BLaER1 (cell line): ENCODE data around the gene AUTS2.

ENCODE experiments used
- H3K27ac ChIP-seq: shearing (Covaris generic); formaldehyde crosslinking; 2 replicates; pipeline ENCODE4 v1.8.1; 2022
- H3K27me3 ChIP-seq: shearing (Covaris generic); formaldehyde crosslinking; 2 replicates; pipeline ENCODE4 v1.8.1; 2022
- H3K36me3 ChIP-seq: shearing (Covaris generic); formaldehyde crosslinking; 2 replicates; pipeline ENCODE4 v1.8.1; 2022
- H3K4me1 ChIP-seq: shearing (Covaris generic); formaldehyde crosslinking; 2 replicates; pipeline ENCODE4 v1.8.1; 2022
- H3K4me2 ChIP-seq: shearing (Covaris generic); formaldehyde crosslinking; 2 replicates; pipeline ENCODE4 v1.8.1; 2022
- H3K4me3 ChIP-seq: shearing (Covaris generic); formaldehyde crosslinking; 2 replicates; pipeline ENCODE4 v1.8.1; 2022
- H3K9ac ChIP-seq: shearing (Covaris generic); formaldehyde crosslinking; 2 replicates; pipeline ENCODE4 v1.8.1; 2022
- H3K9me3 ChIP-seq: shearing (Covaris generic); formaldehyde crosslinking; 2 replicates; pipeline ENCODE4 v1.8.1; 2022
- H4K20me1 ChIP-seq: shearing (Covaris generic); formaldehyde crosslinking; 2 replicates; pipeline ENCODE4 v1.8.1; 2022
- Cebpa-rat ChIP-seq: shearing (Covaris generic); IDR thresholded peaks from 2 replicates; pipeline ENCODE4 v1.8.1; 2022

Gene AUTS2

DNA sequence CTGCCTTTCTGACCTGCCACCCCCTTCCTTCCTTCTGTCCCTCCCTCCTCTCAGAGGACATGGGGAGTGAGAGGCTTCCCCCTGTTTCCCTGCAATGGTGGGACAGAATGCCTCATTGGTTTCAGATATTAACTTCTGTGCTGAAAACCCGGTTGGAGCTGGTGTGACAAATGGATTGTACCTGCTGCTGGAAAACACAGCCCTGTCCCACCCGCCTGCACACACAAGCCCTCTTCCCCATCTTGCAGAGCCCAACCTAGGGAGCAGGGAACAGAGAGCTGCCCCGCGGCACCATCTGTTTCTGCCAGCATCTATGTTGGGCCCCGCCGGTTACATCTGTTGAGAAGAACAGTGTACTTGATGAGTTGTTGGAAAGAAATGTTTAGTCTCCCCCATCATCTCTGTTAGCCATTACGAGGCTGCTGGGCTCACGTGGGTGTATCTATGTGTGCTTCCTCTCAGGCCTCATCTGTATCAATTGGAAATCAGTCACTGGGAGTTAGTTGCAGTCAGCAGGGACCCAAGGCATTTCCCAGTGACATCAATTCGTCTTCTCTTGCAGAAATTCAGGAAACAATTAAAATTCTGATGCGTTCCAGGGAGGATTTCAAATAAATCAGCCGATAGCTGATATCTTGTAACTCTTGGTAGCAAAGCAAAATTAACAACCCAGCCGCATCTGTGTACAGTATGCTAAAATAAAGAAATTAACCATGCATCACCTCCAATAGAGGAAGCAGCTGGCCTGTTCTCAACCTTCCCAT, 808.1 kb downstream of the AUTS2 start:
- H3K27ac ChIP-seq: peak overlapping the region; percentile 83

DNA sequence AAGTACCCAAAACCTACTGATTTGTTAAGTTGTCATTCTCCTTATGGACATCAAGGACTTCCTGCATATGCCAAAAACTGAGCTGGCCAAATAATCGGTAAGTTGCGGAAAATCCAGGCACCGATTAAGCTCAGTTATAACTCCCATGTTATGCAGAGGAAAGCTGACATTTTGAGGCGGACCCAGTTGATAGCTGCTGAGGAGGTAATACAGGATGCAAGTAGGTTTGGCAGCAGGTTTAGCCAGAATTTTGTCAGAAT, 808.6 kb downstream of the AUTS2 start:
- no peak for TF ChIP-seq Cebpa-rat
- Histone ChIP-seq H3K36me3 (no peaks in the 10 kb centered on the region), H3K27ac (peak overlapping the region; percentile 83), H3K9ac (0 out of 2 replicates have a peak overlapping the region, but pooled peaks have one; percentile 17), H3K4me3 (0 out of 2 replicates have a peak overlapping the region, but pooled peaks have one; percentile 48), H3K27me3 (no peaks in the 10 kb centered on the region), H4K20me1 (no peaks in the 10 kb centered on the region; the same call in 1 of the 2 replicates), H3K9me3 (no peaks in the 10 kb centered on the region), H3K4me2 (peak overlapping the region; percentile 78), H3K4me1 (peaks cover 86% of the 10 kb centered on the region)

More for the DNA sequence above, 808.1 kb downstream of the AUTS2 start:
- no peaks in the 10 kb centered on the region for H3K36me3 ChIP-seq
- no peaks in the 10 kb centered on the region for H3K9me3 ChIP-seq
- H3K4me1 ChIP-seq: peaks cover 89% of the 10 kb centered on the region
- peak overlapping the region; percentile 17; the same call in 1 of the 2 replicates for H3K9ac ChIP-seq
- peak overlapping the region; percentile 48 for H3K4me3 ChIP-seq
- peak overlapping the region; percentile 78 for H3K4me2 ChIP-seq
- H3K27me3 ChIP-seq: no peaks in the 10 kb centered on the region
- TF ChIP-seq Cebpa-rat: no peak
- H4K20me1 ChIP-seq: no peaks in the 10 kb centered on the region; the same call in 1 of the 2 replicates

DNA sequence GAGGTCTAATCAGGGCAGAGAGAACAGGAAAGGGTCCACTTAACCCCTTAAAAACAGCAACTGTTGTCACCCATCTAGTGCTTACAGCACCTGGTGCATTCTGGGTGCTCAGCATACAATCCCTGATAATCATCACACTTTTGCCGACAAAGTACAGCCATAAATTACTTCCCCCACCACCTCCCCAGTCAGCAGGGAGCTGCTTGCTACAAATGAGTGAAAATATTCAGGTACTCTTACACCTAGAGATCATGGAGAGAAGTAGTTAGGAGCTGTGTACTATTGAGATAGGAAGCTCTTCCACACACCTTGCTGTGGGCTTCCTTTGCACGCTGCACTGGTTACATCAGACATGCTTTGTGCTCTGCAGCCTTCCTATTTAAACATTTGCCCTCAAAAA, 810.2 kb downstream of the AUTS2 start:
- Histone ChIP-seq H3K4me2 (peak overlapping the region; percentile 78), H4K20me1 (no peaks in the 10 kb centered on the region; the same call in 1 of the 2 replicates), H3K4me3 (no peak overlapping the region; the same call in 1 of the 2 replicates), H3K9me3 (no peaks in the 10 kb centered on the region), H3K36me3 (no peaks in the 10 kb centered on the region), H3K27me3 (no peaks in the 10 kb centered on the region), H3K27ac (peak overlapping the region; percentile 56), H3K9ac (peak overlapping the region; percentile 3; the same call in 1 of the 2 replicates), H3K4me1 (peaks cover 90% of the 10 kb centered on the region)
- TF ChIP-seq Cebpa-rat: no peak

DNA sequence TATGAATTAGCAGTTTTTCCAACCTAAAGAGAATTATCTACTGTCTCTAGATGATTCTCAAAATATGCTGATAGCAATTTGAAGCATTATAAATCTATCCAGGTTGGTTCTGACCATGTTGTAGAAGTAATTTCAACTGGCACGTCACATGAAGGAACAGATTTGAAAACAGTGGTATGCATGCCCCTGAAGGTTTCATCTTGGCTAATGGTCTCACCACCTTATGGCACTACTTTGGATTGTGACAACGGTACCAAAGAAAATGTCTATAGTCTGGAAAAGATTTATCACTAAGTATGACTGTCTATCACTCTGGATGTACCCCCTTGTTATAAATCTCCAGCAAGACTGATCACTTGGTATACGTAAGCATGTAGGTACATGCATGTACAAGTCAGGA, 810.6 kb downstream of the AUTS2 start:
- Histone ChIP-seq H3K27me3 (no peaks in the 10 kb centered on the region), H3K27ac (peak overlapping the region; percentile 56), H4K20me1 (no peaks in the 10 kb centered on the region; the same call in 1 of the 2 replicates), H3K4me1 (peaks cover 90% of the 10 kb centered on the region), H3K36me3 (no peaks in the 10 kb centered on the region), H3K9me3 (no peaks in the 10 kb centered on the region), H3K4me2 (peak overlapping the region; percentile 78), H3K9ac (peak overlapping the region; percentile 3; the same call in 1 of the 2 replicates), H3K4me3 (no peak overlapping the region; the same call in 1 of the 2 replicates)
- TF ChIP-seq Cebpa-rat: no peak

DNA sequence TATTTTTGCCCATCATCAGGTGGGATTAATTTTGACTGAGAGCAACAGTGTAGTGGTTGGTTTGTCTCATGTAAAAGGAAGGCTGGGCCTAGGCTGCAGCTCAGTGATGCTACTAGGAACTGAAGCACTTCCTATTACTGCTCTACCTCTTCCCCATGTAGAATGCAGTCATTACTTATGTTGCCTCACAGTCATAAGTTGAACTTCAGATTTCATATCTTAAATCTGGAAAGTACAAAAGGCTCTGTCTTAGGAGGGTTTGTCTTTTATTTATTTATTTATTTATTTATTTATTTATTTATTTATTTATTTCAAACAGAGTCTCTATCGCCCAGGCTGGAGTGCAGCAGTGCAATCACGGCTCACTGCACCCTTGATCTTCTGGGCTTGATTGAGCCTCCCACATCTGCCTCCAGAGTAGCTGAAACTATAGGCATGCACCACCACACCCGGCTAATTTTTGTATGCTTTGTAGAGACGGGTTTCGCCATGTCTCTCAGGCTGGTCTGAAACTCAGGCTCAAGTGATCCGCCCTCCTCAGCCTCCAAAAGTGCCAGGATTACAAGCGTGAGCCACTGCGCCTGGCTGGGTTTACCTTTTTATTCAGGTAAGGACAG, 812.0 kb downstream of the AUTS2 start:
- no peaks in the 10 kb centered on the region for H3K36me3 ChIP-seq
- H3K9ac ChIP-seq: no peak overlapping the region
- TF ChIP-seq Cebpa-rat: no peak
- peak overlapping the region; percentile 78 for H3K4me2 ChIP-seq
- H4K20me1 ChIP-seq: no peaks in the 10 kb centered on the region; the same call in 1 of the 2 replicates
- H3K27ac ChIP-seq: peak overlapping the region; percentile 28; the same call in 1 of the 2 replicates
- H3K9me3 ChIP-seq: no peaks in the 10 kb centered on the region
- no peak overlapping the region for H3K4me3 ChIP-seq
- no peaks in the 10 kb centered on the region for H3K27me3 ChIP-seq
- H3K4me1 ChIP-seq: peaks cover 90% of the 10 kb centered on the region

DNA sequence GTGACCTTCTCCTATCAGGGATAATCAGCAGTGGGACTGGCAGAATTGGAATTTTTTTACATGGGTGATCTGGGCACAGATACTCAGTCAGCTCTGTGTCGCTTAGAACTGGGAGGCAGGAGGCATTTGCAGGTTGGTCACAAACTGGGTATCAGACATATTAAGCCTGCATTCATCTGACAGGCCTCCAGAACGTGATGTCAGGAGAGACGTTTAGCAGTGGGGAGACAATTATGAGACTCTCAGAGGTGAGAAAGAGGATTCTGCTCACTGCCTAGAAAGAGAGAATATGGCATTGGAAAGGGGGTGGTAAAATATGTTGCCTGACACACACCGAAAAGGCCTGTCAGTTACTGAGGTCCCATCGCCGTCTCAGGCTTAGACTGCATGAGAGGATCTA, 816.1 kb downstream of the AUTS2 start:
- H3K9me3 ChIP-seq: no peaks in the 10 kb centered on the region
- H3K4me3 ChIP-seq: no peak overlapping the region
- H3K27ac ChIP-seq: peak overlapping the region; percentile 66
- H3K9ac ChIP-seq: no peak overlapping the region
- H3K36me3 ChIP-seq: no peaks in the 10 kb centered on the region
- peak overlapping the region; percentile 88 for H3K4me2 ChIP-seq
- TF ChIP-seq Cebpa-rat: no peak
- peaks cover 89% of the 10 kb centered on the region for H3K4me1 ChIP-seq
- peaks cover 22% of the 10 kb centered on the region; the same call in 1 of the 2 replicates for H4K20me1 ChIP-seq
- no peaks in the 10 kb centered on the region for H3K27me3 ChIP-seq

DNA sequence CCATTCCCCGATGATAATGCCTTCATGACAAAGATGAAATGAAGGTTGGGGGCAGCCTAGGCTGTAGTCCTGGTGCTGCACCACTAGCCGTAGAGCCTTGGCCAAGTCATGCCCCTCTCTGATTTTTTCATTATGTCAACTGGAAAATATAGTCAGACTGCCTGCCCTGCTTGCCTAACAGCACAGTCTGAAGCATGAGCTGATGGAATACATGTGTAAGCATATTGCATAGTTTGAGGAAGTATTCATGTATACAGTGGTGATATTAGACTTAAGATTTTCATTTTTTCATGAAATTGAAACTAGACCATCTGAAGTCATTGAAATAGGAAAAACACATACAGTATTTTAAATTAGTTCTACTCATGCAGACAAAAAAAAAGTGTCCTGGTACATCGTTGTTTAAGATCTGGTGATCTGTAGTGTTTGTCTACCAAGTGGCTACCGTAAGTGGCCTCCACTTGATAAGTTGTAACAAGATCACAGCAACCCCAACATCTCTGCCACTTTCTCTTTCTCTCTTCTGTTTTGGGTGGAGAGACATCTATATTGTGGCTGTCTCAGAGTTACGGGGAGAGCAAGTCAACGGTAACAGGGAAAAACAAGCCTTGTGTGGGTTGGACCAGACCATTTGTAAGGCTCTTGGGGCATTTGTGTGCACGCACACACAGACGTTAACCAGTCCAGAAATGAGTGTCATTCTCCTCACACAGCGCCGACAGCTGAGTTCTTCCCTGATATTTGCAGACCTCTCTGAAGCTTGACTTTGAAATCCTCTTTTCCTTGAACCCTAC, 817.1 kb downstream of the AUTS2 start:
- Histone ChIP-seq H3K27ac (peak overlapping the region; percentile 66), H3K4me1 (peaks cover 89% of the 10 kb centered on the region), H3K4me2 (peak overlapping the region; percentile 88), H3K9me3 (no peaks in the 10 kb centered on the region), H4K20me1 (peaks cover 22% of the 10 kb centered on the region; the same call in 1 of the 2 replicates), H3K27me3 (no peaks in the 10 kb centered on the region), H3K36me3 (no peaks in the 10 kb centered on the region), H3K4me3 (no peak overlapping the region), H3K9ac (no peak overlapping the region; the same call in 1 of the 2 replicates)
- TF ChIP-seq Cebpa-rat: no peak

DNA sequence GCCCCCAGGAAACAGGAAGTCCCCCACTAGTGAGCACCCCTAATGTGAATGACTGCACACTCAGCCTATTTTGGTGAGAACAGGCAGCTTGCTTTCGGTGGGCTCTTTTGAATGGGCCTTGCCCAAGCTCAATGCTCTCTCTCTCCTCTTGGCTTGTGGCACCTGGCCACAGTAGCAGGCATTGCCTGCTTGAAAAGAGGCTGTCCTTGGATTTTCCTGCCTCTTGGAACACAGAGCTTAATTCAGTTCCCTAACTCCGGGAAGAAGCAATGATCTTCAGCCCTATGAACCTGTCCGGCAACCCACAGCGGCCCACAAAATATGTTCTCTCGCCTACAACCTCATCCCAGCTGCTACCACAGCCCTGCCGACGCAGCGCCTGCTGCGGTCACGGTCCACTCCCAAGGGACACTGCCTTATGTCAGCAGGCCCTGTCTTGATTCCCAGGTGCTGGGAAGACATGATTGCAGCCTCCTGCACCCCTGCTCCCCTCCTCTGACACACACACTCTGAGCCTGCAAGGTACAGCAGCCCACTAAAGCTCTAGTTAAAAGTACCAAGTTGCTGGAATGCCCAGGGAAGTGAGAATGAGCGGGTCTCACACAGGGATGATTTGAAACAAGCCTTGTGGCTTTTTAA, 818.2 kb downstream of the AUTS2 start:
- peaks cover 83% of the 10 kb centered on the region for H3K4me1 ChIP-seq
- H4K20me1 ChIP-seq: peaks cover 22% of the 10 kb centered on the region; the same call in 1 of the 2 replicates
- no peak for TF ChIP-seq Cebpa-rat
- H3K27ac ChIP-seq: peak overlapping the region; percentile 66
- no peaks in the 10 kb centered on the region for H3K27me3 ChIP-seq
- H3K9me3 ChIP-seq: no peaks in the 10 kb centered on the region
- peak overlapping the region; percentile 14; the same call in 1 of the 2 replicates for H3K4me3 ChIP-seq
- H3K4me2 ChIP-seq: peak overlapping the region; percentile 88
- H3K9ac ChIP-seq: peak overlapping the region; percentile 58; the same call in 1 of the 2 replicates
- H3K36me3 ChIP-seq: no peaks in the 10 kb centered on the region
